K562 (cell line): ENCODE measurements around the gene FBXO17. TPM values are rescaled to one million over a fixed set of nuclear protein-coding genes. Genes with fewer than 3 reads are reported as not detected.

ENCODE experiments used
- CBFA2T2 ChIP-seq: fragments of 450-650 bp; conservative IDR thresholded peaks from 2 replicates; pipeline ENCODE4 v1.6.1; 2017; ENCODE audit warnings: mild to moderate bottlenecking
- CHCHD3 ChIP-seq: fragments of 250-450 bp; sonication (Bioruptor Pico); IDR thresholded peaks from 2 replicates; pipeline ENCODE4 v2.1.2; 2022; ENCODE audit warnings: mild to moderate bottlenecking
- CHD1 ChIP-seq: fragments of 200-600 bp; sonication (generic); IDR thresholded peaks from one replicate; pipeline ENCODE4 v1.6.1; 2012; ENCODE audit warnings: mild to moderate bottlenecking, moderate library complexity, low read length, inconsistent platforms
- CHD2 ChIP-seq: IDR thresholded peaks from 2 replicates; pipeline ENCODE4 v1.6.1; 2011; ENCODE audit warnings: low read depth, low read length
- DMBX1 ChIP-seq: fragments of 250-450 bp; sonication (Bioruptor Pico); IDR thresholded peaks from 2 replicates; pipeline ENCODE4 v1.8.0; 2022; ENCODE audit warnings: inconsistent platforms, mild to moderate bottlenecking, moderate library complexity, borderline replicate concordance
- ELF1 ChIP-seq: fragments of 200-800 bp; sonication (Bioruptor generic); IDR thresholded peaks from 2 replicates; pipeline ENCODE4 v1.6.1; 2016; ENCODE audit warnings: missing genetic modification characterization, missing compliant biosample characterization
- GABPA ChIP-seq: fragments of 200-800 bp; sonication (Bioruptor generic); conservative IDR thresholded peaks from 2 replicates; pipeline ENCODE4 v1.6.1; 2016; ENCODE audit warnings: low read depth, missing genetic modification characterization, missing compliant biosample characterization
- KDM2B ChIP-seq: fragments of 250-450 bp; sonication (Bioruptor Pico); IDR thresholded peaks from 2 replicates; pipeline ENCODE4 v1.8.0; 2021; ENCODE audit warnings: mild to moderate bottlenecking, moderate library complexity
- NONO ChIP-seq, 2 experiments: fragments of 200-400 bp in 1 of 2; fragments of 450-650 bp in 1 of 2; formaldehyde crosslinking in 1 of 2; IDR thresholded peaks; 2 replicates each; pipeline ENCODE4 v1.6.1; 2017; ENCODE audit warnings: low read depth in 2 of 2, mild to moderate bottlenecking in 2 of 2, moderate library complexity in 2 of 2, low read length in 1 of 2
- PHF20 ChIP-seq: fragments of 450-650 bp; IDR thresholded peaks from 2 replicates; pipeline ENCODE4 v1.6.1; 2018; ENCODE audit not compliant: partially characterized antibody
- PURB ChIP-seq: sonication (generic); formaldehyde crosslinking; IDR thresholded peaks from 2 replicates; pipeline ENCODE4 v1.9.0; 2021; ENCODE audit warnings: low read depth, mild to moderate bottlenecking, missing genetic modification reagents
- RBBP5 ChIP-seq: fragments of 200-600 bp; sonication (generic); IDR thresholded peaks from 2 replicates; pipeline ENCODE4 v1.6.1; 2012; ENCODE audit warnings: borderline replicate concordance, mild to moderate bottlenecking, low read length, control low read depth, inconsistent platforms; ENCODE audit not compliant: insufficient read depth, poor library complexity, severe bottlenecking
- RBM25 ChIP-seq: fragments of 200-400 bp; formaldehyde crosslinking; IDR thresholded peaks from 2 replicates; pipeline ENCODE4 v1.6.1; 2018; ENCODE audit warnings: low read length, low read depth, moderate library complexity; ENCODE audit not compliant: severe bottlenecking
- TFAM ChIP-seq: fragments of 250-450 bp; sonication (Bioruptor Pico); conservative IDR thresholded peaks from 2 replicates; pipeline ENCODE4 v1.5.0; 2021; ENCODE audit warnings: mild to moderate bottlenecking, moderate library complexity
- YY1 ChIP-seq, 3 experiments: IDR thresholded peaks; 2 replicates each; pipeline ENCODE4 v1.6.1; 2011; ENCODE audit warnings: low read length in 2 of 3, mild to moderate bottlenecking in 2 of 3, moderate library complexity in 2 of 3, borderline replicate concordance in 1 of 3, control low read depth in 1 of 3, low read depth in 1 of 3; ENCODE audit not compliant: insufficient read depth in 3 of 3, insufficient replicate concordance in 2 of 3, control insufficient read depth in 1 of 3, insufficient read length in 1 of 3; ENCODE audit errors: extremely low read depth in 1 of 3
- ZNF175 ChIP-seq: fragments of 200-800 bp; sonication (Bioruptor generic); IDR thresholded peaks from 2 replicates; pipeline ENCODE4 v1.6.1; 2016; ENCODE audit warnings: low read depth, mild to moderate bottlenecking, missing genetic modification characterization, missing compliant biosample characterization
- ZNF316 ChIP-seq: fragments of 450-650 bp; IDR thresholded peaks from 2 replicates; pipeline ENCODE4 v1.6.1; 2016
- ZNF586 ChIP-seq: fragments of 450-650 bp; formaldehyde crosslinking; conservative IDR thresholded peaks from 2 replicates; pipeline ENCODE4 v1.4.0; 2020; ENCODE audit warnings: mild to moderate bottlenecking, moderate library complexity
- ZSCAN29 ChIP-seq: fragments of 450-650 bp; IDR thresholded peaks from 2 replicates; pipeline ENCODE4 v1.6.1; 2017
- polyA plus RNA-seq, 8 experiments: library from polyadenylated mRNA; depleted of rRNA in 4 of 8; stranded (reverse) in 5 of 8; unstranded in 3 of 8; fragments of >200 nt; fragmentation: Nextera tagmentation in 2 of 8; fragmentation: Illumina TruSeq in 1 of 8; extraction: Ambion mirVana in 2 of 8; extraction: Trizol in 1 of 8; gene quantifications; 2 replicates each; pipeline versions ENCODE4 v1.2.1 to v1.2.3, GENCODE V29; 2011 to 2014; ENCODE audit warnings: inconsistent platforms in 1 of 8, missing spikeins in 1 of 8
- total RNA-seq, 7 experiments: library from RNA; depleted of rRNA in 6 of 7; stranded (reverse); fragments of >200 nt in 6 of 7; fragmentation: Illumina TruSeq in 2 of 7; extraction: Trizol in 2 of 7; gene quantifications; 2 replicates each; pipeline versions ENCODE4 v1.2.1 to v1.2.3, GENCODE V29; 2011 to 2021; ENCODE audit warnings: low replicate concordance in 1 of 7
- TF ChIP-seq, protein P1 (sequence below): fragments of 250-450 bp; sonication (Bioruptor Pico); IDR thresholded peaks from 2 replicates; pipeline ENCODE4 v1.4.0; 2020
- TF ChIP-seq, protein P2 (sequence below): fragments of 250-450 bp; sonication (Bioruptor Pico); IDR thresholded peaks from 2 replicates; pipeline ENCODE4 v1.4.0; 2020; ENCODE audit warnings: borderline replicate concordance
- TF ChIP-seq, protein P3 (sequence below): sonication (generic); formaldehyde crosslinking; IDR thresholded peaks from 2 replicates; pipeline ENCODE4 v1.9.0; 2022; ENCODE audit warnings: mild to moderate bottlenecking, missing genetic modification reagents
- TF ChIP-seq, protein P4 (sequence below): sonication (generic); formaldehyde crosslinking; IDR thresholded peaks from 2 replicates; pipeline ENCODE4 v1.8.0; 2022; ENCODE audit warnings: mild to moderate bottlenecking, missing genetic modification reagents

The FBXO17 gene
- total and polyA plus RNA-seq, 9 of the 15 experiments (the other 6 are each of a cell fraction or from before 2014, with no cell fraction given), result 4.1 to 27.1 (median 19.0) TPM

DNA sequence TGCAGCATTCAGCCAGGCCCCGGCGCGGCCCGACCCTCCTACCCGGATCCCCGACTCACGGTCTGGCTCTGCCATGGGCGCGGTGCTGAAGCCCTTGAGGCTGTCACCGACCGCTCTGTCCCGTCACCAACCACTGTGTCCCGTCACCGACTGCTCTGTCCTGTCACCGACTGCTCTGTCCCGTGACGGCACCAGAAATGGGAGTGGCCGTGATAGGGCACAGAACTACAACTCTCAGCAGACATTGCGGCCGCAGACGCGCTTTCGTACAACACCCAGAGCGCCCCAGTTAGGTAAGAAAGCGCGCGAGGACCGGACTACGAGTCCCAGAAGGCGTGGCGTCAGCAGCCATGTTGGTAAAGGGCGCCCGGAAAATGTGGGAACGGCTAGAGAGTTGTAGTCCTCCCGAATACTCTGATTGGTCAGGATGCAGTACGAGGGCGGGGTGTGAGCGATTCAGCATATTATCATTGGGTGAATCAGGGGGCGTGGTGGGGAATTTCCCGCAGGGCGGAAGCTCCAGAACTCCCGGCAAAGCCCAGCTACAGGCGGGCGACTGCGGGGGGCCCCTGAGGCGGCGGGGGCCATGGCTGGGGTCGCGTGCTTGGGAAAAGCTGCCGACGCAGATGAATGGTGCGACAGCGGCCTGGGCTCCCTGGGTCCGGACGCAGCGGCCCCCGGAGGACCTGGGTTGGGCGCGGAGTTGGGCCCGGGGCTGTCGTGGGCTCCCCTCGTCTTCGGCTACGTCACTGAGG, 75.9 kb downstream of the FBXO17 start, which contains the start of the genes NFKBIB and SIRT2 (continued):
- TF ChIP-seq PURB (CRISPR knock-in tag) (no peak), PHF20 (peak; percentile 66), RBBP5 (peak; percentile 85), CHD2 (peak; percentile 84), GABPA (tag) (peak; percentile 92), RBM25 (peak; percentile 39), ZNF175 (CRISPR knock-in tag) (peak; percentile 69; the same call in 1 of the 2 replicates), KDM2B (CRISPR knock-in tag) (peak; percentile 41; the same call in 1 of the 2 replicates), CHCHD3 (CRISPR knock-in tag) (no peak), CBFA2T2 (peak; percentile 31; the same call in 1 of the 2 replicates), ZNF316 (peak; percentile 89), TFAM (CRISPR knock-in tag) (no peak), CHD1 (no peak), ZNF586 (CRISPR knock-in tag) (no peak), ELF1 (tag) (peak; percentile 96), ZSCAN29 (no peak), DMBX1 (peak; percentile 69; the same call in 1 of the 2 replicates), YY1 (IDR thresholded peaks at IDR 0.05; ENCODE audit: borderline replicate concordance in 1 of 3, control insufficient read depth in 1 of 3, extremely low read depth in 1 of 3, insufficient read depth in 3 of 3, insufficient read length in 1 of 3, insufficient replicate concordance in 2 of 3, low read depth in 1 of 3, low read length in 2 of 3) (peak; percentile 95 to 99 (median 99)), NONO (IDR thresholded peaks at IDR 0.05; ENCODE audit: low read depth in 2 of 2, low read length in 1 of 2) (0 out of 4 replicates have a peak, but pooled peaks of 1 of the 2 experiments have one; percentile 49)
- TF ChIP-seq, protein P1, sequence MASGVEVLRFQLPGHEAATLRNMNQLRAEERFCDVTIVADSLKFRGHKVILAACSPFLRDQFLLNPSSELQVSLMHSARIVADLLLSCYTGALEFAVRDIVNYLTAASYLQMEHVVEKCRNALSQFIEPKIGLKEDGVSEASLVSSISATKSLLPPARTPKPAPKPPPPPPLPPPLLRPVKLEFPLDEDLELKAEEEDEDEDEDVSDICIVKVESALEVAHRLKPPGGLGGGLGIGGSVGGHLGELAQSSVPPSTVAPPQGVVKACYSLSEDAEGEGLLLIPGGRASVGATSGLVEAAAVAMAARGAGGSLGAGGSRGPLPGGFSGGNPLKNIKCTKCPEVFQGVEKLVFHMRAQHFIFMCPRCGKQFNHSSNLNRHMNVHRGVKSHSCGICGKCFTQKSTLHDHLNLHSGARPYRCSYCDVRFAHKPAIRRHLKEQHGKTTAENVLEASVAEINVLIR (CRISPR knock-in tag), result peak; percentile 94
- TF ChIP-seq, protein P2, sequence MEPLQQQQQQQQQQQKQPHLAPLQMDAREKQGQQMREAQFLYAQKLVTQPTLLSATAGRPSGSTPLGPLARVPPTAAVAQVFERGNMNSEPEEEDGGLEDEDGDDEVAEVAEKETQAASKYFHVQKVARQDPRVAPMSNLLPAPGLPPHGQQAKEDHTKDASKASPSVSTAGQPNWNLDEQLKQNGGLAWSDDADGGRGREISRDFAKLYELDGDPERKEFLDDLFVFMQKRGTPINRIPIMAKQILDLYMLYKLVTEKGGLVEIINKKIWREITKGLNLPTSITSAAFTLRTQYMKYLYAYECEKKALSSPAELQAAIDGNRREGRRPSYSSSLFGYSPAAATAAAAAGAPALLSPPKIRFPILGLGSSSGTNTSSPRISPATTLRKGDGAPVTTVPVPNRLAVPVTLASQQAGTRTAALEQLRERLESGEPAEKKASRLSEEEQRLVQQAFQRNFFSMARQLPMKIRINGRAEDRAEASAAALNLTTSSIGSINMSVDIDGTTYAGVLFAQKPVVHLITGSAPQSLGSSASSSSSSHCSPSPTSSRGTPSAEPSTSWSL (CRISPR knock-in tag), result no peak
- TF ChIP-seq, protein P3, sequence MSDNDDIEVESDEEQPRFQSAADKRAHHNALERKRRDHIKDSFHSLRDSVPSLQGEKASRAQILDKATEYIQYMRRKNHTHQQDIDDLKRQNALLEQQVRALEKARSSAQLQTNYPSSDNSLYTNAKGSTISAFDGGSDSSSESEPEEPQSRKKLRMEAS (CRISPR knock-in tag), result peak; percentile 60
- TF ChIP-seq, protein P4, sequence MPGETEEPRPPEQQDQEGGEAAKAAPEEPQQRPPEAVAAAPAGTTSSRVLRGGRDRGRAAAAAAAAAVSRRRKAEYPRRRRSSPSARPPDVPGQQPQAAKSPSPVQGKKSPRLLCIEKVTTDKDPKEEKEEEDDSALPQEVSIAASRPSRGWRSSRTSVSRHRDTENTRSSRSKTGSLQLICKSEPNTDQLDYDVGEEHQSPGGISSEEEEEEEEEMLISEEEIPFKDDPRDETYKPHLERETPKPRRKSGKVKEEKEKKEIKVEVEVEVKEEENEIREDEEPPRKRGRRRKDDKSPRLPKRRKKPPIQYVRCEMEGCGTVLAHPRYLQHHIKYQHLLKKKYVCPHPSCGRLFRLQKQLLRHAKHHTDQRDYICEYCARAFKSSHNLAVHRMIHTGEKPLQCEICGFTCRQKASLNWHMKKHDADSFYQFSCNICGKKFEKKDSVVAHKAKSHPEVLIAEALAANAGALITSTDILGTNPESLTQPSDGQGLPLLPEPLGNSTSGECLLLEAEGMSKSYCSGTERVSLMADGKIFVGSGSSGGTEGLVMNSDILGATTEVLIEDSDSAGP (CRISPR knock-in tag), result no peak
